Muscle layer of colon (tissue), 2 donors: ENCODE measurements around the gene APOA4.

Source experiments
- H3K27ac ChIP-seq: one replicate; pipeline ENCODE4 v1.7.0; 2013; ENCODE audit warnings: low read depth, mild to moderate bottlenecking, low read length, moderate library complexity
- H3K27me3 ChIP-seq, 2 donors: one replicate each; pipeline ENCODE4 v1.7.0; 2013; ENCODE audit warnings: low read length in 2 of 2, mild to moderate bottlenecking in 2 of 2; ENCODE audit not compliant: insufficient read depth in 2 of 2, control insufficient read depth in 1 of 2
- H3K36me3 ChIP-seq: one replicate; pipeline ENCODE4 v1.7.0; 2013; ENCODE audit warnings: mild to moderate bottlenecking, low read length; ENCODE audit not compliant: insufficient read depth
- H3K4me1 ChIP-seq: one replicate; pipeline ENCODE4 v1.7.0; 2013; ENCODE audit warnings: mild to moderate bottlenecking, low read length; ENCODE audit not compliant: insufficient read depth
- H3K4me3 ChIP-seq, 2 donors: one replicate each; pipeline ENCODE4 v1.7.0; 2013; ENCODE audit warnings: low read length in 2 of 2, low read depth in 1 of 2, mild to moderate bottlenecking in 1 of 2, moderate library complexity in 1 of 2
- H3K9ac ChIP-seq: one replicate; pipeline ENCODE4 v1.7.0; 2013; ENCODE audit warnings: low read length
- H3K9me3 ChIP-seq: one replicate; pipeline ENCODE4 v1.7.0; 2013; ENCODE audit warnings: mild to moderate bottlenecking, low read length
- donor health status: abdominal sarcoma.
- donor health status: Adenocarcinoma of cecum.

Gene APOA4

DNA sequence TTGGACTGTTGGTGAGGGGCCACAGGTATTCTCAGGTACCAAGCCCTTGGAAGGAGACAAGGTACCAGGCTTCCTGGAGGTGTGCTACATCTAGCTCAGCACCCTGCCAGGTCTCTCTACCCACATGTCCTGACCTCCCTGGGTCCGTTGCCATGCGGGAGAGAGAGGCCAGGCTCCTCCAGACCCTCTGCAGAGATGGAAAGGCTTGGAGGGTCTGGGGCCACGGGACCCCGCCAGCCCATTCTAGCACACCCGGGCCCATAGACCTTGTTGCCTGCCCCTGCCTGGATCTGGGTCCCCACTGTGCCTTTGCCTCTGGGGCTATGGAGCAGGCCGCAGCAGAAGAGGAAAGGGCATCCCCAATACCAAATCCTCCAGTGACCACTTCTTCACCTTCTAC, 4.4 kb upstream of the APOA4 start:
- Histone ChIP-seq H3K9me3 (no peaks in the 10 kb centered on the region), H3K4me1 (no peaks in the 10 kb centered on the region), H3K27ac (no peak overlapping the region), H3K36me3 (no peaks in the 10 kb centered on the region), H3K27me3 (no peaks in the 10 kb centered on the region), H3K9ac (no peak overlapping the region), H3K4me3 (no peak overlapping the region)

DNA sequence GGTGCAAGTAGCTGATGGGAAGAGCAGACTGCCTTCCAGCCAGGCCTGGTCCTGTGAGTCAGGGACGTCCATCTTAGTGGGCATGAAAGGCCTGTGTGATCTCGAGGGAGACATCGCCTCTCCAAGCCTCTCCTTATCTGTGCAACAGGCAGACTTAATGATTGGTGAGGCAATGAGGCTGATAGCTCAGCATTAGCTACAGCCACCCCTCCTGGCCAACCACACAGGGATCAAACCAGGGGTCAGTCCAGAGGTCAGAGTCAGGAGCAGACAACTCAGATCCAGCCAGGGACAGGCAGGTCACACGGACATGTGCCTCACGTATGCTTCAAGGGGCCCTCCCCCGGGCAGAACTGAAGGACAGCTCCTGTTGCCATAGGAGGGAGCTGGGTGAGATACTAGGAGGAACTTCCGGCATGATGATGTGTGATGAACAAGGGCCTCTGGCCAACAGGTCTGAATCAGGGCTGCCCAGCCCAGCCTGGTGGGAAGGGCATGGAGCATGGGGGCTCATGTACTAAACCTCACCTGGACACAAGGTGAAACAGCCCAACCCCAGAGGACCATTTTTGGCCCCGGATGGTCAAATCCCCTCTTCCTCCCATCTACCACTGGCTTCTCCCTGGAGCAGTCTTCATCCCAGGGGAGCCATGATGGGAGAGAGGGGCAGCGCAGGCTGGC, 3.8 kb upstream of the APOA4 start:
- no peaks in the 10 kb centered on the region for H3K27me3 ChIP-seq
- no peaks in the 10 kb centered on the region for H3K9me3 ChIP-seq
- H3K36me3 ChIP-seq: no peaks in the 10 kb centered on the region
- no peaks in the 10 kb centered on the region for H3K4me1 ChIP-seq
- H3K27ac ChIP-seq: no peak overlapping the region
- no peak overlapping the region for H3K9ac ChIP-seq
- no peak overlapping the region for H3K4me3 ChIP-seq

DNA sequence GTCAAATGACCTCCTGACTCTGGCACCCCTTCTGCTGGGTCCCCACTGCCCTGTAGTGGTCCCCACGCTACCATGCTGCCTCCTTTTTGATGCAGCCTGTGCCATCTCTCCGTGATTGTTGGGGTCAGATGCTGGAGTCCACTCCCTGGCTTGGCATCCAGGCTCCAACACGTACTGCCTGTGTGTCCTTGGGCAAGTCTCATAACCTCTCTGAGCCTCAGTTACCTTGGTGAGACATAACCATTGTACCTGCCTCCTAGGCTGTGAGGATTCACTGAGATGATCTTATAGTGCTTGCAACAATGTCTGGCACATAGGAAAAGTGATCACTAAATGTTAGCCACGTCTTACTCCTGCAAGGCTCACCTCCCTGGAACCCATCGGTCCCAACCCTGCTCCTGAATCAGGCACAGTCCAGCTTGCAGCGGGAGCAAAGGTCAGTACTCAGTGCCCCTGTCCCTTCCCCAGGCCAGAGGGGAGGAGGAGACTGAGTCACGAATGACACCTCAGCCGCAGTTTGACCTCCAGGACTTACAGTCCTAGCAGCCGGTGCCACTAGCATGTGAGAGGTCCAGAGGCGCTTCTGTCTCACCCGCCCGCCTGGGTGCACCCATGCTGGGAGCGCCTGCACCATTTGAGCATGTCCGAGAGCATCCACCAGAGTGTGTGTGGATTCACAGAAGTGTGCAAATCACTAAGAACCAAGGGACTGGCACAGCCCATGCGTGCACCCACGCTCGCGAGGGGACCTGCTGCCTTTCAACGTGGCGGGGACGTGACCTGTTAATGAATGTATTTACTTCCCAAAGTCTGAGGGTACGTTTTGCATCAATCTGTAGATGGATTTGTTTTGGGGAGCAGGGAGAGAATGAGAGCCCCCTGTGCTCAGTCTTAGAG, 3.0 kb upstream of the APOA4 start:
- H3K9ac ChIP-seq: no peak overlapping the region
- H3K27ac ChIP-seq: no peak overlapping the region
- no peaks in the 10 kb centered on the region for H3K27me3 ChIP-seq
- H3K4me1 ChIP-seq: no peaks in the 10 kb centered on the region
- no peak overlapping the region for H3K4me3 ChIP-seq
- no peaks in the 10 kb centered on the region for H3K36me3 ChIP-seq
- no peaks in the 10 kb centered on the region for H3K9me3 ChIP-seq

DNA sequence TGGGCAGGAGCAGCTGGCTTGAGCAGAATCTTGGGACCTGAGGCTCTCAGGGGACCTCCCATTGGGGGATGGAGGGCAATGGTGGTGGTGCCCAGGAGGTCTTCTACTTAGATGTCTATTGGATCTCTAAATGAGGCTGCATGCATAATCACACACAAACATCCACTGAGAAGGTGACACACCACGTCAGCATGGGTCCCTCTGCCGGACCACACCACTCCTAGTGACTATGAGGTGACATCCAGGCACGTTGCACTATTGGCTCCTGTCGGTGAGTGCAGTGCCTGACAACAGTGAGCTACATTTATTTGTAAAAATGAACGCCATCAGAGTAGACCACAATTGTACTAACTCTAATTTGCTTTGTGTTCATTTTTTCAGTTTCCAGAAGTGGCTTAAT, 2.3 kb upstream of the APOA4 start:
- H3K4me1 ChIP-seq: no peaks in the 10 kb centered on the region
- H3K27ac ChIP-seq: no peak overlapping the region
- H3K36me3 ChIP-seq: no peaks in the 10 kb centered on the region
- no peak overlapping the region for H3K4me3 ChIP-seq
- H3K9me3 ChIP-seq: no peaks in the 10 kb centered on the region
- H3K27me3 ChIP-seq: no peaks in the 10 kb centered on the region
- H3K9ac ChIP-seq: no peak overlapping the region

DNA sequence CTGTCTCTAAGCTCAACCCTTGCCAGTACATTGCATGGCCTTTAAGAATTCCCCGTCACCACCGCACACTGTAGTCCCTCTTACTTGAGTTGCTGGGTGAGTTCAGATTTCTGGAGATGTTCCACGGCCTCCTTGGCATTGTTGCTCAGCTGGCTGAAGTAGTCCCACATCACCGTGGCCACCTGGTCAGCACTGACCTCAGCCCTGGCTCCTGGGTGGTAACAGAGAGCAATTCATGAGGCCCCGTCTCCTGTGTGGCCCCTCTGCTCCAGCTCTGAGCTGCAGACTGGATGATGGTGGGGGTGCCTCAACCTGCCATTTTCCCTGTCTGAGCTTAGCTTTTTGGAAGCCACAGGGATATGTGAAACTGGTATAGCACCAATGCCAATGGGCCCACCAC, 529 bp downstream of the APOA4 start:
- H3K27me3 ChIP-seq: no peaks in the 10 kb centered on the region
- H3K4me1 ChIP-seq: no peaks in the 10 kb centered on the region
- no peak overlapping the region for H3K9ac ChIP-seq
- H3K9me3 ChIP-seq: no peaks in the 10 kb centered on the region
- H3K36me3 ChIP-seq: no peaks in the 10 kb centered on the region
- no peak overlapping the region for H3K27ac ChIP-seq
- no peak overlapping the region for H3K4me3 ChIP-seq

DNA sequence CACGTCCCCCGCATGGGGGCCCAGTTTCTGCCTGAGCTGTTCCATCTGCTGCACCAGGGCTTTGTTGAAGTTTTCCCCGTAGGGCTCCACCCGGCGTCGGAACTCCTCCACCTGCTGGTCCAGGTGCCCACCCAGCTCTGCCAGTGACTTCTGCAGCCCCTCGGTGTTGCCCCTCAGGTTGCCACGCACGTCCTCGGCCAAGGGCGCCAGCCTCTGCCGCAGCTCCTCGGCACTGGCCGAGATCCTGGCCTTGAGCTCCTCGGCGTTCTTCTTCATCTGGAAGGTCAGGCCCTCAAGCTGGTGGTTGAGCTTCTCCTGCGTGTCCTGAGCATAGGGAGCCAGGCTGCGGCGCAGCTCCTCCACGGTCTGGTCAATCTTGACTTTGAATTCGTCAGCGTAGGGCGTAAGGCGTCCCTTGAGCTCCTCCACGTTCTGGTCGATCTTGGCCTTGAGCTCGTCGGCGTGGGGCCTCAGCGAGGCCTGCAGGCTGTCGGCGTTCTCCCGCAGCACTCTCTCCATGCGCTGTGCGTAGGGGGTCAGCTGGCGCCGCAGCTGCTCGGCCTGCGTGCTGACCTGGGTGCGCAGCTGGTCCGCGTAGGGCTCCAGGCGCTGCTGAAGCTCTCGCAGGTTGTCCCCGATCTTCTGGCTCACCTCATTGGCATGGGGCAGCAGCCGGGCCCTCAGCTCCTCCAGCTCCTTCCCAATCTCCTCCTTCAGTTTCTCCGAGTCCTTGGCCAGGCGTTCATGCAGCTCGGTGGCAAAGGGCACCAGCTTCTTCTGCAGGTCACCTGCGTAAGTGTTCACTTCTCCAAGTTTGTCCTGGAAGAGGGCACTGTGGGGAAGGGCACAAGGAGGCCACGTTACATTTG, 1.8 kb downstream of the APOA4 start:
- H3K27me3 ChIP-seq: no peaks in the 10 kb centered on the region
- H3K9ac ChIP-seq: no peak overlapping the region
- H3K4me3 ChIP-seq: no peak overlapping the region
- H3K9me3 ChIP-seq: no peaks in the 10 kb centered on the region
- no peak overlapping the region for H3K27ac ChIP-seq
- H3K4me1 ChIP-seq: no peaks in the 10 kb centered on the region
- H3K36me3 ChIP-seq: no peaks in the 10 kb centered on the region

DNA sequence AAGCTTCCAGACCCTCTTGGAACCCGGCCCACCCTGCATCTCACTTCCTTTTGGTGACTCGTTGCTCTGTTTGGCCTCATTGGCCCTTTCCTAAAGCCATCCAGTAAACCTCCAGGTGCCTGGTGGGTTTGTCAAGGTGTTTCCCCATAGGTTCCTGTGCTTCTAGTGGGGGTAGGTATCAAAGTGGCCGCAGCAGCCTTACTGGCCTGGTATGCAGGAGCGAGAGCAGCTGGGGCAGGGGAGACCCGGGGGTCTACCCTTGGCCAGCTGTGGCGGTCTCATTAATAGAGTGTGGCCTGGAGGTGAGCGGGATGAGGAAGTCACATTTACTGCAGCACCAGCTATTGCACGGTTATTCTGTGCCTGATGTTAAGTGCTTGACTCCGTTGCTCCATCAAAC, 4.1 kb downstream of the APOA4 start:
- no peak overlapping the region for H3K4me3 ChIP-seq
- H3K27ac ChIP-seq: no peak overlapping the region
- no peaks in the 10 kb centered on the region for H3K36me3 ChIP-seq
- H3K4me1 ChIP-seq: no peaks in the 10 kb centered on the region
- H3K9me3 ChIP-seq: no peaks in the 10 kb centered on the region
- H3K27me3 ChIP-seq: no peaks in the 10 kb centered on the region
- H3K9ac ChIP-seq: no peak overlapping the region

DNA sequence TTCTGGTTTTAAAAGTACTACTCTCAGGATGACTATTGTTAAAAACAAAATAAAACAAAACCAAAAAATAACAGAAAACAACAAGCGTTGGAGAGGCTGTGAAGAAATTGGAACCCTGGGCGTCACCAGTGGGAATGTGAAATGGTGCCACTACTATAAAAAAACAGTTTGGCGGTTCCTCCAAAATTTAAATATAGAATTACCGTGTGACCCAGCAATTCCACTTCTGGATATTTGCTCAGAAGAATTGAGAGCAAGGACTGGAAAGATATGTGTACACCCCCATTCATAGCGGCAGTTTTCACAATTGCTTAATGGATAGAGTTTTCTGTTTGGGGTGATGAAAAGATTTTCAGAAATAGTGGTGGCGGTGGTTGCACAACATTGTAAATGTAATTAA, 8.6 kb downstream of the APOA4 start:
- Histone ChIP-seq H3K27me3 (no peaks in the 10 kb centered on the region), H3K4me1 (no peaks in the 10 kb centered on the region), H3K27ac (no peak overlapping the region), H3K9me3 (no peaks in the 10 kb centered on the region), H3K4me3 (no peak overlapping the region), H3K36me3 (no peaks in the 10 kb centered on the region), H3K9ac (no peak overlapping the region)

DNA sequence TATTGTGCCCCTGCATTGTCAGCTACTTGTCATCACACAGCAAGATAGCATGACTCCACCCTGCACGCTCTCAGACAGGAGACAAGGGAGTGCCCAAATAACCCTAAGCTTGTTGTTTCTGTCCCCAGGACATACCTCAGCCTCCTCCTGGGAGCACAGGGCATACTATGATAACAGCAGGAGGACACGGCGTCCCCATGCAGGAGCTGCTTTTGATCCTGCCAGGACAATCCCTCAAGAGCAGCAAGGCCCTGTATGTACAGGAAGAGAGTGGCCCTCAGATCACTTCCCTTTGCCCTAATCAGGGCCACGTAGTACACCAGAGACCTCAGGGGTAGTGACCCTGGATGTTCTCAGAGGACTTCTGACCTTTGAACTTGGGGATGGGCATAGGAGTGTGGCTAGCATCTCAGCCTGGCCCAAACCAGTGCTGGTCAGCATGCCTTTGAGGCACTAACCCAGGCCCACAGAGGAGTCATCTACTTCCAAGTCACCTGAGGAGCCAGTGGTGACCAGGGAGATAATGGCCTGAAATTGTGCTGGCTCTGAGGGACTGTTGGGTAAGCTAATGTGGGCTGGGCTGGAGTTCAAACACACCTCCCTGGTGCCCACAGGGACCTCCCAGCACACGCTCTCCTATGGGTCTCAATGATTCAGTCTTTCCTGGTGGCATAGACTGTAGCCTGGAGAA, 9.2 kb downstream of the APOA4 start:
- Histone ChIP-seq H3K27ac (no peak overlapping the region), H3K9ac (no peak overlapping the region), H3K9me3 (no peaks in the 10 kb centered on the region), H3K4me1 (no peaks in the 10 kb centered on the region), H3K36me3 (no peaks in the 10 kb centered on the region), H3K4me3 (no peak overlapping the region), H3K27me3 (no peaks in the 10 kb centered on the region)

DNA sequence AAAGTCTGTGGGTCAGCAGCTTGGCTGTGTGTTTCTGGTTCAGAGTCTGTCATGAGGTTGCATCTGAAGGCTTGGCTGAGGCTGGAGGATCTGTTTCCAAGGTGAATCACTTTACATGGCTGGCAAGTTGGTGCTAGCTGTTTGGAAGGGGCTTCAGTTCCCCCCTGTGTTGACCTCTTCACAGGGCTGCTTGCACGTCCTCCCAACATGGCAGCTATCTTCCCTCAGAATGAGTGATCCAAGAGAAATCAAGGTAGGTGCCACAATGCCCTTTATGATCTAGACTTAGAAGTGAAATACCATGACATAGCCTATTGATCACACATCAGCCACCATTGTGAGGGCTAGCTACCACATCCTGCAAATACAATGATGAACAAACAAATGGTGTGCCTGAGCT, 9.9 kb downstream of the APOA4 start:
- Histone ChIP-seq H3K9me3 (no peaks in the 10 kb centered on the region), H3K4me1 (no peaks in the 10 kb centered on the region), H3K36me3 (no peaks in the 10 kb centered on the region), H3K9ac (no peak overlapping the region), H3K27me3 (no peaks in the 10 kb centered on the region), H3K4me3 (no peak overlapping the region), H3K27ac (no peak overlapping the region)

DNA sequence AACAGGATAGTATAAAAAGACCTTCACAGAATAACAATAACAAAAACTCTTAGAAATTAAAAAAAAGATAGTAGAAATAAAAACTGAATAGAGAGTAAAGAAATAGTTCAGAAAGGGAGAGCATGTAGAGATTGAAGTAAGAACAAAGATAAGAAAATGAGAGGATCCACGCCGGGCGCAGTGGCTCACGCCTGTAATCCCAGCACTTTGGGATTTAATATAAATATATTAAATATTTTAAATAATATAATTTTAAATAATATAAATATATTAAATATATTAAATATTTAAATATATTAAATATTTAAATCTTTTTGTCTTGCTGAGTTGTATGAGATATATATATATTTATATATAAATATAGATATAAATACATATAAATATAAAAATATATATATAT, 11.0 kb downstream of the APOA4 start:
- Histone ChIP-seq H3K4me3 (no peak overlapping the region), H3K36me3 (no peaks in the 10 kb centered on the region), H3K27ac (no peak overlapping the region), H3K9ac (no peak overlapping the region), H3K9me3 (no peaks in the 10 kb centered on the region), H3K4me1 (no peaks in the 10 kb centered on the region), H3K27me3 (no peaks in the 10 kb centered on the region)
